H54 (cell line): ENCODE data around the gene NDUFA11.
A peak's percentile ranks its signal among the peaks of the same experiment; 100 is the strongest.

Experiments used
- DNase-seq: peaks from one replicate; pipeline ENCODE4 v3.0.0; 2011; ENCODE audit warnings: low spot score, mixed read lengths; ENCODE audit not compliant: insufficient read length
- FAIRE-seq: peaks from 3 replicates; lab custom pipeline; 2011; peaks lifted over from hg19 to GRCh38; lab: Jason Lieb, UNC
- POLR2A ChIP-seq: IDR thresholded peaks from 2 replicates; pipeline ENCODE4 v1.6.1; 2011; ENCODE audit warnings: low read depth, mild to moderate bottlenecking, low read length

The NDUFA11 gene

DNA sequence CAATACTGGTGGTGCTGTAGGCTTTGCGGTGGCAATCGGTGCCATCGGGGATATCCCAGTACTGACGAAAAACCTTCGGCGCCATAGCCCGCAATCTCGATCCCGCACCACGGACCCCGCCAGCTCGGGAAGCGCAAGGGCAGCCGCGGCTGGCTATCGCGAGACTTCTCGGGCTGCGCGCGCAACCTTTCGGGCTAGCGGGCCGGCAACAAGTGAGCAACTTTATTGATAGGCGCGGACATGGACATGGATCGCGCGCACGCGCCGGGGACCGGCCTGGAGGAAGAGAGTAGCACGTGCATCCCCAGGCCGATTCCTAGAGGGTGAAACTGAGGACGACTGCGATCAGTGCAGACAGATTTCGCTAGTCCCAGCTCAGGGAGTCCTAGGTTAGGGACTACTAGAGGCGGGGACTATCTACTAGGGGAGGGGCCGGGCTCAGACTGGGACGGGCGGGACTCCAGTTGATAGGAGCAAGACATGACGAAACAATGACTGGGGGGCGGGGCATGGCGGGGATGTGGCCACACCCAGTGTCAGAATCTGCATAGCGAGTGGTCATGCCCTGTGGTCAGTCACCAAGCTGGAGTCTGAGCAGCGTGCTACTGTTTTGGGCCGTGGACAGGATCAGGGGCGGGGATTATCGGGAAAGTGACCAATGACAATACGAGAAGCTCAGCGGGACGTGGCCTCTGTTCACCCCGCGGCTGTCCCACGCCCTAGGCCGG lies at the start of gene NDUFA11:
NDUFA11 (minus strand) TSS at position 167 of the 728 bp plus-strand sequence; CDS start at position 85, 82 bp downstream.
- DNase-seq (peak; percentile 93), FAIRE-seq (no peak)
- TF ChIP-seq POLR2A, result peak; percentile 72

DNA sequence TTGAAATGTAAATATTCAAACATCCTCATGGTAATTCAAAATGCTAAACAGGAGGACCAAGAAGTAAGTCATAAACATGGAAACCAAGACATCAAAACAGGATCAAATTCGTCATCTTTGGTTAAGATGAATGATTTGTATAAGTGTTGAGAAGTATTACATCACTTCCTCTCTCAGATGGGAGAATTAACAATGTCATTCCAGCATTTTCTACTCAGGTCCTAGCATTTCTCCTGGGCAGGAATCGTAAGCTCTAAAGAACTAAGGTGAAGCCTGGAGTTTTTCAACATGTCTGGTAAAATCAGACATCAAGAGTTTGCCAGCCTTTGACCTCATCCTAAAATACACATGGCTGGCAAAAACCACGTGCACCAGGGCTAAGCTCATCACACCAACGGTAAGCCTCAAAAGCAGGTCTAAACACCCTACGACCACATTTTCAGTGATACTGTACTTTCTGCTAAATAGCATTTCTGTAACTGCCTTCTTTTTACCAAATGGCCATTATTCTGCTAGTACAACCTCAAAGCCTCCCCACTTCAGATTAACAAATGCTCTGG lies 49.5 kb upstream of the NDUFA11 start:
- no peak for TF ChIP-seq POLR2A
- DNase-seq (no peak), FAIRE-seq (no peak)

GRCh38 chr19:5952193-5953029 lies 48.8 kb upstream of the NDUFA11 start:
- no peak for TF ChIP-seq POLR2A
- no peak for DNase-seq
- no peak for FAIRE-seq

- FAIRE-seq, result no peak
- DNase-seq, result no peak
- TF ChIP-seq POLR2A, result no peak
Observed at GRCh38 chr19:5951338-5951861, 47.8 kb upstream of the NDUFA11 start.

GRCh38 chr19:5950741-5951140 lies 47.2 kb upstream of the NDUFA11 start:
- FAIRE-seq (no peak), DNase-seq (no peak)
- no peak for TF ChIP-seq POLR2A

- no peak for DNase-seq
- no peak for FAIRE-seq
Observed at GRCh38 chr19:5949792-5950305, 46.3 kb upstream of the NDUFA11 start.

DNA sequence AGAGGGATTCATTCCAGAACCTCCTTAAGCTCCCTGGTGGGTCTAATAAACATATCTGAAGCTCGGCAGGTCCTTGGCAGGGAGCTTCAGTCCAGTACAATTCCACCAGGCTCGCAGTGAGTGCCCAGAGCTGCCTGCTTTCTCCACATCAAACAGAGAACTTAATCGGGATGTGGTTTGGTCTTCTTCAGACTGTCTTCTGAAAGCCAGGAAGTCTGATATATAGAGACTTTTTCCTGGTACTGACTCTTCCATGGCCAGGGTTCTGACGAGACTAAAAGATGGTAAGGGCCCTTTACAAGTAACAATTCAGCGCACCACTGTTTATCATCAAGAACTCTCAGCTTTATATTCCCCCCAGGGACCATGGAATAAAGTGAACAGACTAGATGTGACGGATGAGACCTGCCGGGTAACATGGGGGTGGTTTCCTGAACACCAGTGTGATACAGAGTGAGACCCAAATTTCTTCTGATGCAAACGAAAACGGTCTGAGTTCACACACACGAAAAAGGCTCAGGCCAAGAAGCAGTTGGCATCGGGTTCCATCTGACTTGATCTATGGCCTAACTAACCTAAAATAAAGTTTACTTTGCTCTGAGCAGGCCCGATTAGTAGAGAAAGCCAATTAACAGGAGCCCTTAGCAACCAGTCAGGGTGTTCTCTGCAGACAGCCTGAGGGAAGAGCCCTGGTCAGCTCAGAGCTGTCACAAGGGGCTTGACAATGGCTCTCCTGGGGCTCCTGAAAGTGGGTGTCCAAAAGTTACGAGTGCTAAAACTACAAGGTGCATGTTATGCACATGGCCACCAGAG lies 45.4 kb upstream of the NDUFA11 start:
- no peak for DNase-seq
- no peak for TF ChIP-seq POLR2A
- no peak for FAIRE-seq

More at GRCh38 chr19:5949792-5950305, 46.3 kb upstream of the NDUFA11 start:
- no peak for TF ChIP-seq POLR2A

- FAIRE-seq (no peak), DNase-seq (no peak)
- TF ChIP-seq POLR2A, result no peak
Observed at GRCh38 chr19:5947435-5947834, 43.8 kb upstream of the NDUFA11 start.

- TF ChIP-seq POLR2A, result no peak
- no peak for FAIRE-seq
- DNase-seq, result no peak
Observed at GRCh38 chr19:5943623-5944022, 40.0 kb upstream of the NDUFA11 start.

DNA sequence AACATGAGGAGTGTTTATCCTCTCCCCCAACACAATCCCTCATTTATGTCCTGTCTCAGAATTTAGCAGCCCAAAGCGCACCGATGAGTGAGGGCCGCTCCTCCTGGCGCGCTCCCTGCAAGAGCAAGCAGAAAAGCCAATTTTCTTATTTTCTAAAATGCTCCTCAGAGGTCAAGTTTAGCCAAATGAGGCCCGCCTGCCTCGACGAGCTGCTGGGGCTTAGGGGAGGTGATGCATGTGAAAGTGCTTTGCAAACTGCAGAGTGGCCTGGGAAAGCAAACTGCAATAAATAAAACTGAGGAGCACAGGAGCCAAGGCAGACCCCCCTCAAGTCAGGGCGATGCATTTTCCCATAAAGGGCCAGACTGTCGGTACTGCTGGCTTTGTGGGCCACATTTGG lies 39.5 kb upstream of the NDUFA11 start:
- DNase-seq, result no peak
- TF ChIP-seq POLR2A, result no peak
- no peak for FAIRE-seq

- DNase-seq (no peak), FAIRE-seq (no peak)
- TF ChIP-seq POLR2A, result no peak
Observed at GRCh38 chr19:5941673-5942072, 38.1 kb upstream of the NDUFA11 start.

GRCh38 chr19:5940260-5941208 lies 36.9 kb upstream of the NDUFA11 start:
- FAIRE-seq (no peak), DNase-seq (no peak)
- no peak for TF ChIP-seq POLR2A

DNA sequence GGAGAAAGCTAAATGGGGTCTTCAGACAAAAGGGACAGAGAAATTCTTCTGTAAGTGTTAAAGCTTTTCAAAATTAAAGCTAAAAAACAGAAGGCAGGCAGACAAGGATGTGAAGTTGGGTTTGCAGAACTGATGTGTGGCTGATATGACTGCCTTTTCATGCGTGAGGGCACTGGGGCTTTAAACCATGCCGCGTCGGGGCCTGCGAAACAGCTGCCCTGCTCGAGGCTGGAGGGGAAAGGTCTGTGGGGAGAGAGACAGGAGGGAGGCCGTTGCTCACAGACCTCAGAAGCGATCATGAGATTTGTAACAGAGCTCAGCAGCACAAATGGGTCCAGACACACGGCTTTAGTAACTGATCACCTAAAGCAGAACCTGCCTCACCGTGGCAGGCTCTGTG lies 34.0 kb upstream of the NDUFA11 start:
- no peak for FAIRE-seq
- DNase-seq, result no peak
- no peak for TF ChIP-seq POLR2A
